ENCODE measurements around the gene NIFK.
A peak's percentile ranks its signal among the peaks of the same experiment; 100 is the strongest.
"Not testable (repeated sequence)": the region's sequence is repeated elsewhere in the genome, so short reads cannot be mapped to it uniquely, and the experiment has no call there.

Gene NIFK

DNA sequence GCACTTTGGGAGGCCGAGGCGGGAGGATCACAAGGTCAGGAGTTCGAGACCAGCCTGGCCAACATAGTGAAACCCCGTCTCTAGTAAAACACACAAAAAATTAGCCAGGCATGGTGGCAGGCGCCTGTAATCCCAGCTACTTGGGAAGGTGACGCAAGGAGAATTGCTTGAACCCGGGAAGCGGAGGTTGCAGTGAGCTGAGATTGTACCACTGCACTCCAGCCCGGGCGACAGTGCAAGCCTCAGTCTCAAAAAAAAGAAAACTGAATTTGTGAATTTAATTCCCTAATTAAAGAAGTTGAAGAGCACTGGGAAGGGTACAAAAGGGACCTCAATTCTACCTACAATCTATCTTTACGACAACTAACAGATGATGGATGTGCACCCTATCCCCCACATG, 2.1 kb downstream of the NIFK start:
- not testable (repeated sequence) for DNase-seq (ENCODE audit: low spot score)

DNA sequence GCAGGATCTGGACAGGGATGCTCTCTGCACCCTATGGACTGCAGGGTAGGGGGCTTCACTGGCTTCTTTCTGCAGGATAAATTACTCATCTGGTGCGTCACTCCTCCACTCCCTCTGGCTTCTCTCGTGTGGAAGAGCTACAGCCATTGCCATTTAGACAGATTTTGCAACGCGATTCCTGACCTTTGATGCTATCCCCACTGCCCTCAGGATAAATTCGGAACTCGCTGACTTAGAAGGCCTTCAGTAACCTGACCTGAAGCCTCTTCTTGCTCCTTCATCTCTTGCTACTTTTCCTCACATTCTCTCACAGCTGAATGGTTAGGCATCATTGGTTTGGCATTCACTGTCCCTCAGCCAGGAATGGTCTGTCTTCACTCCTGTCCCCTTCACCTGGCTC, 5.3 kb downstream of the NIFK start:
- DNase-seq (ENCODE audit: low spot score): no peak

DNA sequence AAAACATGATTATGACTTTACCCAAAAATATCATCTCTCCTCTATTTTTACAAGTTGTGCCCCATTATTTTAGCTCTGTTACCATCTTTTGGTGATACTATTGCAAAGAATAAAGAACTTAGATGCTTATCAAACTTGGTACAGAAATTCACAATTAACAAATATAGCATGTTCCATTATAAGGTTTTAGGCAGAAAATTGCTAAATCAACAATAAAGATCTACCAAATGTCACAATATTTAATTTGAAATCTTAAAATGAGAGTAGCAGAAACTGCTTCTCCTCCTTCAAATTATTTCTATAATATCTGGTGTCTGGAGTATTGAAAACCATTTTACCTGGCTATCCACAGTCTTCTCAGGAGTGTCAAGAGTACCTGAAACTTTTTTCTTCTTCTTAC, 8.7 kb downstream of the NIFK start:
- no peak for DNase-seq (ENCODE audit: low spot score)

DNA sequence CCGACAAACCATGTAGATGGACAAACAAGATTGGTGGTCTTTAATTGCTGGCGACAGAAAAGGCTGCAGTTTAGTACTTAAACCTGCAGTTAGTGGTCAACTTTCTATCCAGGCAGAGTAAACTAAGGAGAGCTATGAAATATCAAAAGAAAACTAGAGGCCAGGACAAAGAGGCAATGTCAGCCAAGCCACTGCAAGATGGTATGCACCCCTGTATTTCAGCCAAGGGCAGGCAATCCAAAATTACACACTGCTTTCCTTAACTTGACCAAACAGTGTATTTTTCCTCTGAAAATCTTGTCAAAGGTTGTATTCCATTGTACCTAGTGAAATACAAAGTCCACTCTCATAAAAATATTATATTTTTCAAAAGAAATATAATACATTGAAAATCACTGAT, 9.3 kb downstream of the NIFK start:
- DNase-seq (ENCODE audit: low spot score): no peak

DNA sequence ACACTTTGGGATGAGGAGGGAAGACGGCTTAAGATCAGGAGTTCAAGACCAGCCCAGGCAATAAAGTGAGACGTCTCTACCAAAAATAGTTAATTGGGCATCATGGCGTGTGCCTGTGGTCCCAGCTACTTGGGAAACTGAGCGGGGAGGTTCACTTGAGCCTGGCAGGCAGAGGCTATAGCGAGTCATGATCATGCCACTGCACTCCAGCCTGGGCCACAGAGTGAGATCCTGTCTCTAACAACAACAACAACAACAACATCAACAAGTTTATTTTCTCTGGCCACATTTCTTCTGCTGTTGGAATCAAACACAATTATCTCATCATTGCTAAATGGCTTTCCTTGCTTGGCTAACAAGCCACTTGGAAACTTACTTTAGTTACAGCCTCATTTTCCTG, 13.4 kb downstream of the NIFK start:
- DNase-seq (ENCODE audit: low spot score): no peak

DNA sequence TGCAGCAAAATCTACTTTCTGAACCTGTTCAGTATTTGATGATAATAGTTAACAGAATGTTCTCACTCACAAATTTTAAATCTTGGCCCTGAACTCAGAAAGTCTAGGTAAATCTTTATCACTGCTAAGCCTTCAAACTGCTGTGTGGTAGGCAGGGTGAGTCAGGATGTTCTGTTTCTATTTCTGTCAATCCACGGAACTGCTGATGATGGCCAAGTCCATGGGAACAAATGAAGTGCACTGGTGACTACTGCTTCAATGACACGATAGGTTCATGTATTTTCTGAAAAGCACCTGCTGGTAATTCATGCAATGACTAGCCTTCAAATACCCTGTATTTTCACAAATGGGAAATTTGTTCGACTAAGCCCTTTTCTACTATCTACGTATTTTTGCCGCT, 14.2 kb downstream of the NIFK start:
- DNase-seq (ENCODE audit: low spot score): peak; percentile 92

DNA sequence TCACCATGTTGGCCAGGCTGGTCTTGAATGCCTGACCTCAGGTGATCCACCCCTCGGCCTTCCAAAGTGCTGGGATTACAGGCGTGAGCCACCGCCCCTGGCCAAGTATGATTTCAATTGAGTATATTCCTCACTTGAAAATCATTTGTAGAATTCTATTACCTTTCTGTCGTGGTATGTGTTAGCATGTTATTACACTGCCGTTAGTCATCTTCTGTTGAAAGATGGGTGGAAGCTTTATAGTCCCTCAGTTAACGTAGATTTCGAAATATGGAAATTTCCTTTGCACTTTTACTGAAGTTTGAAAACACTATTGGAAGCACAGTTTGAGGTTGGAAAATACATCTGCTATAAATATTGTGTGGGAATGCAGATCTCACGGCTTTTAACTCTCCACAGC, 14.7 kb downstream of the NIFK start:
- DNase-seq (ENCODE audit: low spot score): peak; percentile 89

DNA sequence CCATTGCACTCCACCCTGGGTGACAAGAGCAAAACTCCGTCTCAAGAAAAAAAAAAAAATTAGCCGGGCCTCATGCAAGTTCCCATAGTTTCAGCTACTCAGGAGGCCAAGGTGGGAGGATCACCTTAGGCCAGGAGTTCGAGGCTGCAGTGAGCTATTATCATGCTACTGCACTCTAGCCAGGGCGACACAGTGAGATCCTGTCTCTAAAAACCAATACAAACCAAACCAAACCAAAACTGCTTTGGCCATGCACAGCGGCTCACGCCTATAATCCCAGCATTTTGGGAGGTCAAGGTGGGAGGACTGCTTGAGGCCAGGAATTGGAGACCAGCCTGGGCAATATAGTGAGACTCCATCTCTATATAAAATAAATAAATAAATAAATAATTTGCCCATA, 19.1 kb downstream of the NIFK start:
- no peak for DNase-seq (ENCODE audit: low spot score)

DNA sequence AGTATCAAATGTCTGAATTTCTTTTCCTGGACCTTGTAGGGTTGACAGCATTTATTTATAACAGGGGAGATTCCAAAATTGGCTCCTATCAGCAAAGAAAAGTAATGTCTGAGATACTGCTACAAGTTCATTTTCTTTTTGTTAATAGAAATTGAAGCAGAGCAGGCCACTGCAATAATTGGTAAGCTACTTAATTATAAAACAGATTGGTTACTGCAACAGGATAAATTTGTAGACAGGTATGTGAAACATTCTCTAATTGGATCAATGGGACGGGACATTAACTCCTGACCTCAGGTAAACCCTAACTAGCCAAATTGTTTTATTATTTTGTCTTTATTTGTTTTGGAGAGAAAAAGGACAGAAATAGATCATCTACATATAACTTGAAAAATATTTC, 20.5 kb downstream of the NIFK start:
- DNase-seq (ENCODE audit: low spot score): no peak

DNA sequence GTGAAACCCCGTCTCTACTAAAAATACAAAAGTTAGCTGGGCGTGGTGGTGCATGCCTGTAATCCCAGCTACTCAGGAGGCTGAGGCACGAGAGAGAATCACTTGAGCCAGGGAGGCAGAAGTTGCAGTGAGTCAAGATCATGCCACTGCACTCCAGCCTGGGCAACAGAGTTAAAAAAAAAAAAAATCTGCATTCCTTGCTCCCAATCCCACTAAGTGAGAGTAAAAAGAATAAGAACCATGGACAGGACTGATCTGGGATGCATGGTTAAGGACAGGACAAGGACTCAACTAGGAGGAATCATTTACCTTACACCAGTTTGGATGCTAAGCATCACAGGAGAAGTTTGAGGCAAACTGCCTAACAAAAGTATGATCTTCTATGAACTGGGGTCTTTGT, 25.2 kb downstream of the NIFK start:
- DNase-seq (ENCODE audit: low spot score): peak; percentile 63

DNA sequence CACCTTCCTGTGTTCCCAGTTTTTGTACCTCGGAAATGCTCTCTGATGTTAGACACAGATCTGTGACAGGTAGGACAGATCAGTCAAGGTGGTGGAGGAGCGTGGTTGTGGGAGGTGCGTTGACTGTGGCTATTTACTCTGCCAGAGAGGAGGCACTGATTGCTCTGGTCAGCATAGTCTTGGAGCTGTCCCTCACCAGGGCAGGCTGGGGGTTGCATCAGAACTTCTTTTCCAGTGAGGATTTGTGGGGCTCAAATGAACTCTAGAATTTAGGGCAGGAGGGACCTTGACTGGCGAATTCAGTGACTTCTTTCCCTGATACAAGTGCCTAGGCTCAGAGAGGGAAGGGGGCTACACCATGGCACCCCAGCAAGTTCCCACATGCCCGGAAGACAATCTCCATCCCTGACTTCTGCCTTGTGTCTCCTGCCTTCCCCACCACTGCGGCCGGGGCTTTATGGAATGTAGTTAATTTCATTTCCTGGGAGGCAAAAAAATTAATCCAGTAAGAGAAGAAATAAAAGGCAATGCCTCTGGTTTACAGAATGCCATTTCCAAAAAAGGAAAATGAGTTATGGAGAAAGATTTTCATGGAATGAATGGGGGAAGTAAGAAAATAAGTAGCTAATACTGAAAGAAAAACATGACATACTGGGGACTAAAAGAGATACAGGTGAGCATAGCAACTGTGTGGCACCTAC, 26.1 kb downstream of the NIFK start:
- DNase-seq (ENCODE audit: low spot score): peak; percentile 38

DNA sequence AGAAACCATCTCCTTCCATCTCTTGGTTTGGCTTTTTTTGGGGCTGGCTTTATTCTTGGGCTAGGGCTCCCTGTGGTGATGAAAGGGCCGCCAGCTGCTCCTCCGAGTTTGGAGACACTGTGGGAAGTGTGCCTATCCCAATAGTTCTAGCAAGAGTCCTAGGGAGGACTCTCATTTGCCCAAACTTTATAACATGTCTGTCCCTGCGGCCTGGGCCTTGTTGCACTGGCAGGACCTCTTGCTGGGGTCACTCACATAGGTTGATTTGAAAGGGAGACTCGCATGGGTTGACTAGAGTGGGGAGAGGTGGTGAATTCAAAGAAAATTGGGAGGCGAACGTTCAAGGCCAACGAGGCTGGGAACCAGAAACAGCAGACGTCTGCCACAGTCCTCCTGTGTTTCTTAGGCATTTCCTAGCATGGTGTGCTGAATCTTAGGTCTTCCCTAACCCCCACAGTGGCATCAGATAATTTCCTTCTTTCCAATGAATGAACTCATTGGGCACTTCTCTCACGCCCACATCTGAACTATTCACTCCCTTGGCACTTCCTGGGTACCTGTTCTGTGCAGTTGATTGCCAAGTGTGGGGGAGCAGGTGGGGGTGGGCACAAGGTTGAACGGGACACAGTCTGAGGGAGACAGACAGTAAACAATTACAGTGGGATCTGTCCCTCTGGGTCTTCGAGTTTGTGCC, 26.8 kb downstream of the NIFK start:
- DNase-seq (ENCODE audit: low spot score): peak; percentile 89

DNA sequence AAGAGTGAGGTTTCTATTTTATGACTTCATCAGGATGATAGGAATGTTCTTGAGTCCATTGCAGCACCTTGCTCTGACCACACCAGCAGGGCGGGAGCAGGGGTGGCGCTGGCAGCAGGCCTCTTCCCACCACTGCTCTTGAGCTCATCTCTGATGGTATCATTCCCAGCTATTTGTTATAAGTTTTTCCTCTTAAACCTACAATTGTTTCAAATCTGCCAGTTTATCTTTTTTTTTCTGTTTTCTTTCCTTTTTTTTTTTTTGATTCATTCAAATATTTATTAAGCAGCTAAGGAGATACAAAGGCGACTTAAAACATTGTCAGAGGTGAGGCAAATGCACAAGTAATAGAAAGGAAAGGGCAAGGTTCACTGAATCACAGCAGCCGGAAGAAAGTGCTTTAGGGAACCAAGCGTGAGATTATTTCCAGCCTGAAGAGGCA, 28.7 kb downstream of the NIFK start:
- DNase-seq (ENCODE audit: low spot score): peak; percentile 97

DNA sequence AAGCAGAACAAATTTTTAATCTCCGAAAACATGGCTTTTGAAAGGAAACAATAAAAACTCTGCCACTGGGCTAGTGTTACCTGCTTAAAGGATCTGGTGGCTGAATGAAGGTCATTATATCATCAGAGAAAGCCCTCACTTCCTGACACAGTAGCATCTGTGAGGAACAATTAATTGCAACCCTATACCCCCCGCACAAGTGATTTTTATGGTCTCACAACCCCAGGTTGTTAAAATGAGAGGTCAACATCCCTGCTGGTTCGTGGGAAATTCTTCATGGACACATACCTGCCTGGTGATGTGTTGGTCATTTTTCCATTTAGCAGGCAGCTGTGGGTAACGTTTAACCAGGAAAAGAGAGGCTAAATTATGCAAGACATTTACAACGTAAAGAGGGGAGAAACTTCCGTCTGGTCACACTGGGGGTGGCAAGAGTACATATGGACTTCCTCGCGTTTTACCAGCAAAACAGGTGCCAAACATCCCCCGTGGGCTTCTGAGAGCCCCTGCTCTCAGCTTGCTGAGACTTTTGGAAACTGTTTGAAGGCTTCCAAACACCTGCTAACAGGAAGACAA, 29.2 kb downstream of the NIFK start:
- DNase-seq (ENCODE audit: low spot score): peak; percentile 98

DNA sequence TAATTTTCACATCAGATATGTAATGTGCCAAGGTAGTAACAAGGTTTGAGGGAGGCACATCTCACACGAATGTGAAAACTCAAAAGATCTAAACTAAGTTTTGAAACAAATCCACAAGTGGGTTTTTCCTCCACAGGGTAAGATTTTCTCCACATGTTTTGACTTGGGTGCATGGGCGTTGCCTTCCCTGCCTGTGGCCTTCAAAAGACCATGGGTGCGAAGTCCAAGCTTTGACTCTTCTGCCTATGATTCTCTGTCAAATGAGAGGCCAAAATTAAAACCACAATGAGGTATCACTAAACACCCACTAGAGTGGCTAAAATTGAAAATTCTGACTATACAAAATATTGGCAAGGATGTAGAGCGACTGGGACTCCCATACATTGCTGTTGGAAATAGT, 30.7 kb downstream of the NIFK start:
- DNase-seq (ENCODE audit: low spot score): no peak

DNA sequence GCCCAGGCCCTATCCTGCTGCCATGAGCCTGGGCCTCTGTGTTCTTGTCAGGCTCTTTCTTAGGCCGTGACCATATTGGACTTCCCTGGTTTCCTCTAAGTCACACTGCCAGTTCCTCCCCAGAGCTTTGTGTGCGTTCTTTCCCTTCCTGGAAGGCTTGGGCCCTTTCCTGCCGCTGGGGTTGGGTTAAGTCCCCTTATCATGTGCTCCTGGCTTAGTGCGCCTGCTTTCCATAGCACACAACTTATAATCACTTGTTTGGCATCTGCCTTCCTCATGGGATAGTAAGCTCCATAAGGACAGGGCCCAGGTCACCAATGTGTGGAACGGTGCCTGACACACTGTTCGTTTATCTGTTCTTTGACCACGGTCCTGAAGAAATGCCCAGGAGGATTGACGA, 31.3 kb downstream of the NIFK start:
- DNase-seq (ENCODE audit: low spot score): no peak

DNA sequence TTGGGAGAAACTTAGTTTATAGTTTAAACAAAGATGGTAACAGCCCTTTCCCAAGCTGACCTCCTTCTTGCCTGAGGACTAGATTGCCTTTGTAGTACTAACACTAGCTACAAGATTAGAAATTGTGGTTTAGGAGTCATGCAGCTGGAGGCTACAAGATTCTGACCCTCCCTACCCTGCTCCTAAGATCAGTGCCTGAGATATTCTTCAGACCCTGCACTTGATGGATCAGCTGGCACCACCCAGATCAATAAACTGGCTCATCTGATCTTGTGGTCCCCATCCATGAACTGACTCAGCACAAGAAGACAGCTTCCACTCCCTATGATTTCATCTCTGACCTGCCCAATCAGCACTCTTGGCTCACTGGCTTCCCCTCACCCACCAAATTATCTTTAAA, 34.9 kb downstream of the NIFK start:
- peak; percentile 56 for DNase-seq (ENCODE audit: low spot score)

DNA sequence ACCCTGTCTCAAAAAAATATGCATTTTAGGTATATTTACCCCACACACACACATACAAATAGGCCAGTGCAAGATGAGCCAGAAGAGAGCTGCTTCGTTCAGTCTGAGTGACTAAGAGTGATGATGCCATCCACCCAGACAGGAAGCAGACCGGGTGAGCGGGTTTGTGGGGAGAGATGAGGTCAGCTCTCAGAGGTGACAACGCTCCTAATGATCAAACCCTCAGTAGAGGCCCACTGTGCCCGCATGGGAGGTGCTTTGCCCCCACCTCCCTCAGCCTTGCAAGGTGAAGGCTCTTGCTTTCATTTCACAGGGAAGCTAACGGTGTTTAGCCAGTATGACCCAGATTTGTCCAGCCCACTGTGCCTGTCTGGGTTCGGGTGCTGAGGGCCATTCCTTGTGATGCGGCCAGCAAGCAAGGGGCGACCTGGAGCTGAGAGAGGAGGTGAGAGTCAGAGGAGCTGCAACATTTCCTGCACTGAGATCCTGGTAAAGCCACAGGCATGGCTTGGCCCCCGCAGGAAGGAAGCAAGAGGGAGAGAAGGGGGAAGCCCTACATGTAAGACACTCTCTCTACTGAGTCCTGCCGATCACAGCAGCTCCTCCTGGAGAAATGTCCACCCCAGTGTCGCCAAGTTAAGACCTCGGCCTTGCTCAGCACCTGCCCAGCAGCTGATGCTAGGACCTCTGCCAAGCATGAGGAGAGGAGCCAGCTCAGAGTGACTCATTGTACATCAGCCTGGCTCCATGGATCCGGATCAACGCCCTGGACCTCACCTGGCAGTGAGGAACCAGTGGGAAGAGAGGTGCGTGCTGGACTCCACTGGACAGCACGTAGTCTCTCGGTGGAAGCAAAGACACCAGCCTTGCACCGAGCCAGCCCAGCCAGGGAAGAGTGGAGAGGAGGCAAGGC, 37.0 kb downstream of the NIFK start:
- DNase-seq (ENCODE audit: low spot score): peak; percentile 99

DNA sequence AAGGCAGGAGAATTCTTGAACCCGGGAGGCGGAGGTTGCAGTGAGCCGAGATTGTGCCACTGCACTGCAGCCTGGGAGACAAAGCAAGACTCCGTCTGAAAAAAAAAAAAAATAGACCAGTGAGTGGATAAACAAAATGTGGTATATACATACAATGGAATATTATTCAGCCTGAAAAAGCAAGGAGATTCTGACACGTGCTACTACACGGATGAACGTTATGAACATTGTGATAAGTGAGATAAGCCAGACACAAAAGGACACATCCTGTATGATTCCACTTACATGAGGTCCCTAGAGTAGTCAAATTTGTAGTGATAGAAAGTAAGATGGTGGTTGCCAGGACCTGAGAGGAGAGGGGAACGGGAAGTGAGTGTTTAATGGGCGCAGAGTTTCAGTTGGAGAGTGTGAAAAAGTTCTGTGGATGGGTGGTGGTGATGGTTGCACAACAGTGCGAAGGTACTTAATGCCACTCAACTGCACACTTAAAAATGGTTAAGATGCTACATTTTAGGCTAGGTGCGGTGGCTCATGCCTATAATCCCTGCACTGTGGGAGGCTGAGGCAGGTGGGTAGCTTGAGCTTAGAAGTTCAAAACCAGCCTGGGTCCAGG, 38.3 kb downstream of the NIFK start:
- no peak for DNase-seq (ENCODE audit: low spot score)

DNA sequence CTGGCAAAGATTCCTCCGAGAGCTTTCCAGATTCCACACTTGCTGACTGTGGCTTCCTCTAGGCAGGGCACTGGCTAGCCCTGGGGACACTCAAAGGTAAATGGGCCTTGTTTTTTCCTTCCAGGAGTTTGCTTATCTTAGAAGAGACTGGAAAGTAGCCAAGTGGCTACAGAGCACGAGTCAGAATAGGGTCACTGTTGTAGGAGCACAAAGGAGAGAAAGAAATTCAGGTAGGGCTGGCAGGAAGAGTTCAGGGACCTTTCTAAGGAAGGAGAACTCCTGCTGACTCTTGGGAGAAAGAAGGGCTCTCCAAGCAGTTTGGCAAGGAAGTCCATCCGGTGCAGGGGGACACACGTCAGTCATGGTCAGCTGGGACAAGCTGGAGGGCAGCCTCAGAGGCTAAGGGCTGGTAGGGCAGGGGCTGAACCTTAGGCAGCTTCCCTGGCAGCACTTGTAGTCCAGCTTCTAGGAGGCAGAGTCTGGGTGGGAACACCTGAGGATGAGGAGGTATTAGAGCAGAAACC, 39.5 kb downstream of the NIFK start:
- peak; percentile 74 for DNase-seq (ENCODE audit: low spot score)

DNA sequence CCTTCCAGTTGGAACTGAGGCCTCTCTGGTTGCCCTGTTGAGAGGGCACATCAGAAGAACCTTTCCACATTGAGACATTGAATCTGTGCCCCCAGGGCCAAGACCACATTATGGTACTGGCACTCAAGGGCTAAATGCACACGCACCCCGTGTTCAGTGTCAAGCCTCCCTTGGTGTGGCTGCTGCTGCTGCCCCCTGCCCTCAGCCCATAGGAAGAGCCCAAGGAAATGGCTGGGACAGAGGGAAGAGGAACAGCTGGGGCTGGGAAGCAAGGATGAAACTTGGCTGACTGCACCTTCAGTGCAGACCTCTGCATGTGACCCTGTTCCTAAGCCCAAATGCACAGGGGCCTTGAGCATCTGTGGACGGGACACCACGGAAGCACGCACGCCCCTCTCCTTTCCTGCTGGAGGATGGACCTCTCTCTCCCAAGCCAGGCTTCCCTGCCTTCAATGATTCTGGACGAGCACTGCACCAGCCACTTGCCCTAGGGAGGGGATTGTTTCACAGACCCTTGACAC, 40.2 kb downstream of the NIFK start:
- DNase-seq (ENCODE audit: low spot score): no peak

DNA sequence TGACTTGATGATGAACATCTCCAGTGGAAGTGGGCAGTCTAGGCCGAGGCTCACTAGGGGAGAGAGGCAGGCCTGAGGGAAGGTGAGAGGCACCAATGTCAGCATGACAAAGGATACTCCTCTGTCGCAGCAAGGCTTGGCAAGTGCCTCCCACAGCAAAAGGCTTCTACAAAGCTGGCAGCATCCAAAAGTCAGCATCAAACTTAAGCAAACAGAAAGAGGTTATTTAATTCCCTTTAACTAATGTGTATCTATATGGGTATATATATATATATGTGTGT, 41.6 kb downstream of the NIFK start:
- DNase-seq (ENCODE audit: low spot score): no peak

Data from kidney tubule cell (primary cell).